Activated naive CD8-positive, alpha-beta T cell treated with anti-CD3 and anti-CD28 coated beads for 36 hours (primary cell): Measurements from ENCODE around the gene RYR3. TPM values are rescaled to one million over a fixed set of nuclear protein-coding genes. Genes with fewer than 3 reads are reported as not detected.

Experiments used
- DNase-seq: peaks from one replicate; pipeline ENCODE4 v3.0.0; 2021
- H3K27ac Mint-ChIP-seq: one replicate; pipeline ENCODE4 v1.8.0; 2022; ENCODE audit warnings: mild to moderate bottlenecking, moderate library complexity, mixed read lengths
- H3K27me3 Mint-ChIP-seq: one replicate; pipeline ENCODE4 v1.8.0; 2022; ENCODE audit warnings: mild to moderate bottlenecking, mixed read lengths
- H3K36me3 Mint-ChIP-seq: one replicate; pipeline ENCODE4 v1.8.0; 2021; ENCODE audit warnings: mild to moderate bottlenecking, mixed read lengths
- H3K4me1 Mint-ChIP-seq: one replicate; pipeline ENCODE4 v1.8.0; 2021; ENCODE audit warnings: mixed read lengths
- H3K4me3 Mint-ChIP-seq: one replicate; pipeline ENCODE4 v1.8.0; 2022; ENCODE audit warnings: mild to moderate bottlenecking, moderate library complexity, mixed read lengths
- H3K9me3 Mint-ChIP-seq: one replicate; pipeline ENCODE4 v1.8.0; 2022; ENCODE audit warnings: mixed read lengths
- total RNA-seq, 2 experiments: library from RNA; stranded (reverse); gene quantifications; one replicate each; pipeline ENCODE4 v1.2.3, GENCODE V29; 2021

RYR3 gene
- total RNA-seq, 2 experiments from 2014 or later, result not detected

DNA sequence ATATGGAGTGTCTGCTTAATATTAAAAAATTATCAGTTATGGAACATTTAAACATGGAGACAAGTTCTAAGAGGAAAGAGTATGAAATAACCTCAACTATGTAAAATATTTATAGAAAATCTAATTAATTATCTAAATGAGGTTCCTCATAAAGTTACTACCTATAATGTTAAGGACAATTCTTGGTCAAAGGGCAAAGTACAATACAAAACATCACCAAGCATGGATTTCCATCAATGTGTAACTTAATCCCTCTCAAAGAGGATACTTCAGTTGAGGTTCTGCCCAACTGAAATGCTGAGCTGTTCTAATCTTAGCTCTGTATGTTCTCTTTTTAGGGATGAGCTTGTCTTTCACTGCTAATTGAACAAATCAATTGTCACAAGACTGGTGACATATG is 601.6 kb downstream of the RYR3 start:
- Mint-ChIP-seq H3K9me3 (no peaks in the 10 kb centered on the region), H3K27ac (no peak overlapping the region), H3K4me3 (no peak overlapping the region), H3K4me1 (peaks cover 7% of the 10 kb centered on the region), H3K36me3 (peaks cover 2% of the 10 kb centered on the region), H3K27me3 (no peaks in the 10 kb centered on the region)
- DNase-seq, result no peak

GRCh38 chr15:33913459-33913858 is 602.7 kb downstream of the RYR3 start:
- no peak overlapping the region for H3K4me3 Mint-ChIP-seq
- H3K4me1 Mint-ChIP-seq, result peaks cover 7% of the 10 kb centered on the region
- H3K27me3 Mint-ChIP-seq, result no peaks in the 10 kb centered on the region
- H3K9me3 Mint-ChIP-seq, result no peaks in the 10 kb centered on the region
- no peak for DNase-seq
- peaks cover 2% of the 10 kb centered on the region for H3K36me3 Mint-ChIP-seq
- no peak overlapping the region for H3K27ac Mint-ChIP-seq

Other genes starting within 250 kb of the RYR3 start
- under 1 TPM; 0.14 to 0.31 TPM for gene FMN1, start 116.3 kb upstream of the RYR3 start, total RNA-seq